ENCODE data around the gene PIGW. TPM values are rescaled to one million over a fixed set of nuclear protein-coding genes. Genes with fewer than 3 reads are reported as not detected.

Gene PIGW
- polyA plus RNA-seq, 1 donor = 9.8 TPM

- Histone ChIP-seq H3K27ac (ENCODE audit: low read length) (no peak overlapping the region), H3K4me3 (ENCODE audit: low read length) (no peak overlapping the region), H3K36me3 (ENCODE audit: control insufficient read depth, insufficient read depth, low read length) (peaks cover 74% of the 10 kb centered on the region), H3K4me1 (ENCODE audit: control insufficient read depth, insufficient read depth, low read length) (no peaks in the 10 kb centered on the region), H3K27me3 (ENCODE audit: control insufficient read depth, insufficient read depth, low read length) (no peaks in the 10 kb centered on the region), H3K9me3 (ENCODE audit: control insufficient read depth, low read depth, low read length) (no peaks in the 10 kb centered on the region)
- WGBS (ENCODE audit: insufficient coverage, low lambda C conversion rate) = no CpG with 5 or more reads among the region's 9 CpGs
- DNase-seq = no peak
Measured at GRCh38 chr17:36498155-36498554, 36.6 kb upstream of the PIGW start.

- Histone ChIP-seq H3K9me3 (ENCODE audit: control insufficient read depth, low read depth, low read length) (no peaks in the 10 kb centered on the region), H3K4me1 (ENCODE audit: control insufficient read depth, insufficient read depth, low read length) (no peaks in the 10 kb centered on the region), H3K4me3 (ENCODE audit: low read length) (no peak overlapping the region), H3K27ac (ENCODE audit: low read length) (no peak overlapping the region), H3K36me3 (ENCODE audit: control insufficient read depth, insufficient read depth, low read length) (peaks cover 74% of the 10 kb centered on the region), H3K27me3 (ENCODE audit: control insufficient read depth, insufficient read depth, low read length) (no peaks in the 10 kb centered on the region)
- DNase-seq = no peak
- 83% methylated on average over 2 of the region's 7 CpGs for WGBS (ENCODE audit: insufficient coverage, low lambda C conversion rate)
Measured at GRCh38 chr17:36498560-36499300, 36.1 kb upstream of the PIGW start.

DNA sequence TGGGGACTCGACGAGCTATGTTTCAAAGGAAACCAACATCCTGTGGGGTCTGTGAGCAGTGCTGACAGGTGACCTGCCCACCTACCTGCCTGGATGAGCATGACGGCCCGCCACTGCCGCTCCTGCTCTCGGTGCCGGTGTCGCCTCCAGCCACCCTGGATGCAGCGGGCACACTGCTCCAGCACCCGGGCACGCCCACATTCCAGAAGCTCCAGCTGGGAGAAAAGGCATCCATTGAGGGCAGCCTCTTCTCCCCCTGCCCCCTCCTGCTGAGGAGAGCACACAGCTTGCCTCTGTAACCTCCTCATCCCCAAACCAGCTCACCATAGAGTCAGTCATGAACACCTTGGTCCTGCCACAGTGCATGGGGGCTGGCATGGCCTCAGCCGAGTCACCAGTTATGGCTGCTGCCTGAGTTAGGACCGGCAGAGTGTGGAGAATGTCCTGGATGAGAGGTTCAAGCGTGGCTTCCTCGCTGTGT, 34.0 kb upstream of the PIGW start:
- no peaks in the 10 kb centered on the region for H3K27me3 ChIP-seq (ENCODE audit: control insufficient read depth, insufficient read depth, low read length)
- peaks cover 74% of the 10 kb centered on the region for H3K36me3 ChIP-seq (ENCODE audit: control insufficient read depth, insufficient read depth, low read length)
- H3K4me3 ChIP-seq (ENCODE audit: low read length) = no peak overlapping the region
- no CpG with 5 or more reads among the region's 15 CpGs for WGBS (ENCODE audit: insufficient coverage, low lambda C conversion rate)
- H3K4me1 ChIP-seq (ENCODE audit: control insufficient read depth, insufficient read depth, low read length) = no peaks in the 10 kb centered on the region
- DNase-seq = no peak
- no peaks in the 10 kb centered on the region for H3K9me3 ChIP-seq (ENCODE audit: control insufficient read depth, low read depth, low read length)
- H3K27ac ChIP-seq (ENCODE audit: low read length) = no peak overlapping the region

DNA sequence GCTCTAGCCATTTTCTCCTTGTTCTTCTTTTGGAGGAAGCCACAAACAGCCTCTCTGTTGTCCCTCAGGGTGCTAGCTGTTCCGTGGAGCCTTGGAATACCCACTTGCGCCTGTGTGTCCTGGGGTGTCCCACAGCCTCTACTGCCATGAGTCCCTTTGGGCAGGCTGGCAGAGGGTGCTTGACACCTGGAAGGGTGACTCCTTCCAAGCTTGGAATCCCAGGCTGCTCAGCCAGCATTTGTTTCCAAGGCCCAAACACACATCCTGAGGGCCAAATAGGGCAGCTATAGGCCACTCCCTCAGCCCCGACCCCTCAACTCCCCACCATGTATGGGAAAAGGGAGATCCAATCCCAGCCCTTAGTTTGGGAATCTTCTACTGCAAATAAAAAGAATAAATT, 33.4 kb upstream of the PIGW start:
- no peak for DNase-seq
- Histone ChIP-seq H3K4me1 (ENCODE audit: control insufficient read depth, insufficient read depth, low read length) (no peaks in the 10 kb centered on the region), H3K27ac (ENCODE audit: low read length) (no peak overlapping the region), H3K36me3 (ENCODE audit: control insufficient read depth, insufficient read depth, low read length) (peaks cover 74% of the 10 kb centered on the region), H3K9me3 (ENCODE audit: control insufficient read depth, low read depth, low read length) (no peaks in the 10 kb centered on the region), H3K27me3 (ENCODE audit: control insufficient read depth, insufficient read depth, low read length) (no peaks in the 10 kb centered on the region), H3K4me3 (ENCODE audit: low read length) (no peak overlapping the region)
- WGBS (ENCODE audit: insufficient coverage, low lambda C conversion rate) = no CpG with 5 or more reads among the region's 3 CpGs

DNA sequence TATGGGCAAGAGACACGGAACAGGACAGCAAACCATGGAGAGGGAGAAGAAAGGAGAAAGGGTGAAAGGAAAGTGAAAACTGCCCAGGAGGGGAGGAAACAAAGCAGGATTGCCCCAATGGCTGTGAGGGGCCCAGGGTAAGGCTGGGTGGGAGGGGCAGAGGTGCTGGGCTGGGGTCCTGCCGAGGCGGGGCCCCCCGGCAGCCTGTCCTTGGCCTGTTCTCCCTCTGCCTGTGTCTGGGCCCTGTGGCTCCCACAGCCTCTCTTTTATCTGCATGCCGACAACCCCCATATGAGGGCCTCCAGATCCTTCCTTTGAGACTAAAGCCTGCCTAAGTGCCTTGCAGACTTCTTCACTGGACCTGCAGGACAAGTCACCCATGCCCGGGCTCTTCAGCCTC, 32.8 kb upstream of the PIGW start:
- Histone ChIP-seq H3K27ac (ENCODE audit: low read length) (no peak overlapping the region), H3K4me1 (ENCODE audit: control insufficient read depth, insufficient read depth, low read length) (no peaks in the 10 kb centered on the region), H3K9me3 (ENCODE audit: control insufficient read depth, low read depth, low read length) (no peaks in the 10 kb centered on the region), H3K36me3 (ENCODE audit: control insufficient read depth, insufficient read depth, low read length) (peaks cover 74% of the 10 kb centered on the region), H3K4me3 (ENCODE audit: low read length) (no peak overlapping the region), H3K27me3 (ENCODE audit: control insufficient read depth, insufficient read depth, low read length) (no peaks in the 10 kb centered on the region)
- WGBS (ENCODE audit: insufficient coverage, low lambda C conversion rate) = 80% methylated on average over 2 of the region's 6 CpGs
- no peak for DNase-seq

DNA sequence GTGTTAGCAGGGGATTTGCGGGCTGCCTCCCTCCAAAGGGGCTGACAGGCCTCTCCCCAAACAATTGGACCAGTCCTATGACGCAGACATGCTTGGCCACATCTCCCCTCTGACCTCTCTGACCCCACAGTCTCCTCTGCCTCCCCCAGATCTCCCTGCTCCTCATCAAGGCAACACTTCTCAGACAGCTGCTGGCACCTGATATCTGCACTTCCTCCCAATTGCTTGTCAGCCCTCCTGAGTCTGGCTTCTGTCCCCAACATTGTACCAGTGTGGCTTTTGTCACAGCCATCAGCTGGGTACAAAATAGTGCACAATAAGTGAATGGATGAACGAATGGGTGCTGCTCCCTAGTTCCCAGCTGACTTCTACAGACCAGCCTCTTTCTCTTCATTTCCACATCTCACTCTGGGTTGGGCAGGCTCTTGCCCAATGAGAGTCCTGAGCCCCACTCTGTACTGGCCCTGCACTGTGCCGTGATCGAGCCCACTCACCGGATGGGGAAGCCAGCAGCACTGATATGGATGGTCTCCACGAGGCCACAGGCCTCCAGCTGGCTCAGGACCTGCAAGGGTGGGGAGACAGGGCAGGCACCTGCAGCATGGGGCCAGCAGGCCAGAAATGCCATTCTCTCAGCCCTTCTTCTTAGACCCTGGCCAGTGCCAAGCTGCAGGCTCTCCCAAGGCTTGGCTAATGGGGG, 31.2 kb upstream of the PIGW start:
- H3K27me3 ChIP-seq (ENCODE audit: control insufficient read depth, insufficient read depth, low read length) = no peaks in the 10 kb centered on the region
- H3K9me3 ChIP-seq (ENCODE audit: control insufficient read depth, low read depth, low read length) = no peaks in the 10 kb centered on the region
- H3K4me3 ChIP-seq (ENCODE audit: low read length) = no peak overlapping the region
- no CpG with 5 or more reads among the region's 7 CpGs for WGBS (ENCODE audit: insufficient coverage, low lambda C conversion rate)
- H3K36me3 ChIP-seq (ENCODE audit: control insufficient read depth, insufficient read depth, low read length) = peaks cover 75% of the 10 kb centered on the region
- H3K4me1 ChIP-seq (ENCODE audit: control insufficient read depth, insufficient read depth, low read length) = no peaks in the 10 kb centered on the region
- H3K27ac ChIP-seq (ENCODE audit: low read length) = no peak overlapping the region
- DNase-seq = no peak

GRCh38 chr17:36504156-36504545, 30.6 kb upstream of the PIGW start:
- Histone ChIP-seq H3K9me3 (ENCODE audit: control insufficient read depth, low read depth, low read length) (no peaks in the 10 kb centered on the region), H3K4me1 (ENCODE audit: control insufficient read depth, insufficient read depth, low read length) (no peaks in the 10 kb centered on the region), H3K4me3 (ENCODE audit: low read length) (no peak overlapping the region), H3K36me3 (ENCODE audit: control insufficient read depth, insufficient read depth, low read length) (peaks cover 76% of the 10 kb centered on the region), H3K27ac (ENCODE audit: low read length) (no peak overlapping the region), H3K27me3 (ENCODE audit: control insufficient read depth, insufficient read depth, low read length) (no peaks in the 10 kb centered on the region)
- DNase-seq = no peak
- no CpG with 5 or more reads among the region's 5 CpGs for WGBS (ENCODE audit: insufficient coverage, low lambda C conversion rate)

DNA sequence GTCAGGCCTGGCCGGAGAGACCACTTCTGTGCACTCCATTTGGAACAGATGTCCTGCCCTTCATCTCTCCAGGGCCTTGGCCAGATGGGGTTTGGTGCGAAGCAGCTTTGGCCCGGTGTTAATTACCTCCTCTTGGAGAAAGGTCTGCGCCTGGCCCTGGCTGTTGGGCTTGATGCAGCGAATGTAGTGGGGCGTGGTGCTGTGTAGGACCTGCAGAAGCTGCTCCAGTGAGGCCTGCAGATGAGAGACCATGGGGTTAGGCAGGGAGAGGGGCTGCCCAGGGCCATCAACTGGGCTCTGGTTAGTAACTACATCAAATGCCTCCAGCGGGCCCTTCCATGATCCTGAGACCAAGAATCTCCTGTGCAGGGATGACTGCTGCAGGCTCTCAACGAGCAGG, 29.6 kb upstream of the PIGW start:
- no peak overlapping the region for H3K4me3 ChIP-seq (ENCODE audit: low read length)
- H3K36me3 ChIP-seq (ENCODE audit: control insufficient read depth, insufficient read depth, low read length) = peaks cover 81% of the 10 kb centered on the region
- WGBS (ENCODE audit: insufficient coverage, low lambda C conversion rate) = no CpG with 5 or more reads among the region's 8 CpGs
- no peaks in the 10 kb centered on the region for H3K9me3 ChIP-seq (ENCODE audit: control insufficient read depth, low read depth, low read length)
- DNase-seq = no peak
- no peaks in the 10 kb centered on the region for H3K27me3 ChIP-seq (ENCODE audit: control insufficient read depth, insufficient read depth, low read length)
- H3K4me1 ChIP-seq (ENCODE audit: control insufficient read depth, insufficient read depth, low read length) = no peaks in the 10 kb centered on the region
- no peak overlapping the region for H3K27ac ChIP-seq (ENCODE audit: low read length)

GRCh38 chr17:36506249-36506826, 28.4 kb upstream of the PIGW start:
- no peaks in the 10 kb centered on the region for H3K4me1 ChIP-seq (ENCODE audit: control insufficient read depth, insufficient read depth, low read length)
- H3K27ac ChIP-seq (ENCODE audit: low read length) = no peak overlapping the region
- WGBS (ENCODE audit: insufficient coverage, low lambda C conversion rate) = no CpG with 5 or more reads among the region's 6 CpGs
- no peak for DNase-seq
- H3K9me3 ChIP-seq (ENCODE audit: control insufficient read depth, low read depth, low read length) = no peaks in the 10 kb centered on the region
- H3K36me3 ChIP-seq (ENCODE audit: control insufficient read depth, insufficient read depth, low read length) = peaks cover 80% of the 10 kb centered on the region
- no peaks in the 10 kb centered on the region for H3K27me3 ChIP-seq (ENCODE audit: control insufficient read depth, insufficient read depth, low read length)
- no peak overlapping the region for H3K4me3 ChIP-seq (ENCODE audit: low read length)

- H3K4me3 ChIP-seq (ENCODE audit: low read length) = no peak overlapping the region
- H3K27ac ChIP-seq (ENCODE audit: low read length) = no peak overlapping the region
- peaks cover 79% of the 10 kb centered on the region for H3K36me3 ChIP-seq (ENCODE audit: control insufficient read depth, insufficient read depth, low read length)
- no CpG with 5 or more reads among the region's 11 CpGs for WGBS (ENCODE audit: insufficient coverage, low lambda C conversion rate)
- H3K27me3 ChIP-seq (ENCODE audit: control insufficient read depth, insufficient read depth, low read length) = no peaks in the 10 kb centered on the region
- no peaks in the 10 kb centered on the region for H3K9me3 ChIP-seq (ENCODE audit: control insufficient read depth, low read depth, low read length)
- H3K4me1 ChIP-seq (ENCODE audit: control insufficient read depth, insufficient read depth, low read length) = no peaks in the 10 kb centered on the region
- no peak for DNase-seq
Measured at GRCh38 chr17:36506831-36507230, 28.0 kb upstream of the PIGW start.
